Fibroblast of the aortic adventitia (primary cell): Measurements from ENCODE around the gene SH3RF2. TPM values are rescaled to one million over a fixed set of nuclear protein-coding genes. Genes with fewer than 3 reads are reported as not detected.

ENCODE experiments used
- DNase-seq: peaks from one replicate; pipeline ENCODE4 v3.0.0-alpha.2; 2010; ENCODE audit warnings: low read depth
- H3K4me3 ChIP-seq: 2 replicates; pipeline ENCODE4 v1.5.1; 2011; ENCODE audit warnings: low read depth, mild to moderate bottlenecking, control low read depth, low read length, moderate library complexity
- total RNA-seq: library from RNA; depleted of rRNA; stranded (reverse); fragments of >200 nt; gene quantifications from 2 replicates; pipeline ENCODE4 v1.2.3, GENCODE V29; 2012; ENCODE audit warnings: low replicate concordance
- TF ChIP-seq, protein P1 (sequence below): IDR thresholded peaks from 2 replicates; pipeline ENCODE4 v1.5.1; 2011; ENCODE audit warnings: mild to moderate bottlenecking, low read length, control low read depth, inconsistent platforms; ENCODE audit not compliant: insufficient read depth

Gene SH3RF2
- total RNA-seq, 1 donor = 6.7 TPM

GRCh38 chr5:145920542-145921210 is 15.7 kb upstream of the SH3RF2 start:
- no peak for DNase-seq
- no peak overlapping the region for H3K4me3 ChIP-seq
- TF ChIP-seq, protein P1, sequence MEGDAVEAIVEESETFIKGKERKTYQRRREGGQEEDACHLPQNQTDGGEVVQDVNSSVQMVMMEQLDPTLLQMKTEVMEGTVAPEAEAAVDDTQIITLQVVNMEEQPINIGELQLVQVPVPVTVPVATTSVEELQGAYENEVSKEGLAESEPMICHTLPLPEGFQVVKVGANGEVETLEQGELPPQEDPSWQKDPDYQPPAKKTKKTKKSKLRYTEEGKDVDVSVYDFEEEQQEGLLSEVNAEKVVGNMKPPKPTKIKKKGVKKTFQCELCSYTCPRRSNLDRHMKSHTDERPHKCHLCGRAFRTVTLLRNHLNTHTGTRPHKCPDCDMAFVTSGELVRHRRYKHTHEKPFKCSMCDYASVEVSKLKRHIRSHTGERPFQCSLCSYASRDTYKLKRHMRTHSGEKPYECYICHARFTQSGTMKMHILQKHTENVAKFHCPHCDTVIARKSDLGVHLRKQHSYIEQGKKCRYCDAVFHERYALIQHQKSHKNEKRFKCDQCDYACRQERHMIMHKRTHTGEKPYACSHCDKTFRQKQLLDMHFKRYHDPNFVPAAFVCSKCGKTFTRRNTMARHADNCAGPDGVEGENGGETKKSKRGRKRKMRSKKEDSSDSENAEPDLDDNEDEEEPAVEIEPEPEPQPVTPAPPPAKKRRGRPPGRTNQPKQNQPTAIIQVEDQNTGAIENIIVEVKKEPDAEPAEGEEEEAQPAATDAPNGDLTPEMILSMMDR = no peak

DNA sequence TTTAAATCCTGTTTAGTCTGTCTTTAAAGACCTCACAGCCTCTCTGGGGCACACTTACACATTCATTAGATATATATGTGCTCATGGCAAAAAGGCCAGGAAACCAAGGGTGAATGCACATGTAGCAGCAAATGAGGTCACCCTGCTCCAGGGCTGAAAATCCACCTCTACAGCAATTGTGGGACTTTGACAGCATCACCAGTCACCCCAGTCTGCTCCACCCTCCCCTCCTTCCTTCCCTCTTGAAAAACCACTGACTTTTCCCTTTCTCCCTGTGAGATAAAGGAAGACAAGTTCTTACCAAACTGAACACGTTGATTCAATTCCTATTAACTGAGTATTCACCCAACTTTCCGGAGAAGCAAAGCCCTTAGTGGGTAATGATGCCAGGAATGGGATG is 15.2 kb upstream of the SH3RF2 start:
- TF ChIP-seq, protein P1 = no peak
- no peak for DNase-seq
- no peak overlapping the region for H3K4me3 ChIP-seq

GRCh38 chr5:145922059-145922458 is 14.3 kb upstream of the SH3RF2 start:
- no peak for DNase-seq
- no peak overlapping the region for H3K4me3 ChIP-seq

GRCh38 chr5:145923405-145923804 is 13.0 kb upstream of the SH3RF2 start:
- H3K4me3 ChIP-seq = no peak overlapping the region
- no peak for DNase-seq
- TF ChIP-seq, protein P1 = no peak

More at GRCh38 chr5:145922059-145922458, 14.3 kb upstream of the SH3RF2 start:
- TF ChIP-seq, protein P1 = no peak

DNA sequence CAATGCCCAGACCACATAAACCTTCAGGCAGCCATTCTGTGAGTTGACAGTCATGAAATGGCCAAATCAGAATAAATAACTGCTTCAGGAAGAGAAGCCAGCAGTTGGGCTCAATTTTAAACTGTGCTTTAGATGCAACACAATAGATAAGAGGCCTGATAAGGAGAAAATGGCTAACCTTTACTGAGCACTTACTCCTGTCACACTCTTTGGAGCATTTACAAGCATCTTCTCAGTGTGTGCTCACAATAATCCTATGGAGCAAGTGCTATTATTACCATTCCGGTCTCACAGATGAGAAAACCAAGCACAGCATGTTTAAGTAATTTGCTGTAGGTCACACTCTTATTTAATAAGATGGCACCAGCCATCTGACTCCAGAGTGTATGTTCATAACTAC is 11.5 kb upstream of the SH3RF2 start:
- H3K4me3 ChIP-seq = no peak overlapping the region
- DNase-seq = no peak
- TF ChIP-seq, protein P1 = no peak

GRCh38 chr5:145925353-145925752 is 11.0 kb upstream of the SH3RF2 start:
- TF ChIP-seq, protein P1 = no peak
- peak; percentile 95 for DNase-seq
- no peak overlapping the region for H3K4me3 ChIP-seq

- TF ChIP-seq, protein P1 = no peak
- peak; percentile 86 for DNase-seq
- no peak overlapping the region for H3K4me3 ChIP-seq
Observed at GRCh38 chr5:145925803-145926202, 10.6 kb upstream of the SH3RF2 start.
